GM12878 (cell line): Measurements from ENCODE around the gene TIPRL. TPM values are rescaled to one million over a fixed set of nuclear protein-coding genes. Genes with fewer than 3 reads are reported as not detected.

Source experiments
- ATAC-seq: fragments of 200-7000 bp; cut with Tn5 transposase; 3 replicates; pipeline ENCODE4 v1.9.1; 2020; ENCODE audit warnings: mild to moderate bottlenecking, moderate library complexity
- BruUV-seq: library from RNA; stranded (reverse); fragments of 400-500 nt; replicated peaks from 2 replicates; lab custom pipeline; 2021; lab: Mats Ljungman, UMichigan
- CTCF ChIA-PET: fragments of 300-600 bp; sonication (Branson Sonifier 250); formaldehyde crosslinking; extraction: SDS; loops from one replicate; lab custom pipeline; 2021; ENCODE audit warnings: inconsistent platforms; lab: Yijun Ruan, JAX
- POLR2A ChIA-PET: fragments of 350-600 bp; formaldehyde crosslinking; extraction: SDS; loops from one replicate; lab custom pipeline; 2021; ENCODE audit warnings: inconsistent platforms; lab: Charles Lee
- RAD21 ChIA-PET: fragments of 300-600 bp; sonication (Branson Sonifier 250); formaldehyde crosslinking; loops from one replicate; lab custom pipeline; 2023; ENCODE audit warnings: antibody characterized with exemption; ENCODE audit not compliant: unreplicated experiment; lab: Charles Lee
- SMC1A ChIA-PET: fragments of 300-600 bp; sonication (Branson Sonifier 250); formaldehyde crosslinking; loops from one replicate; lab custom pipeline; 2023; ENCODE audit not compliant: unreplicated experiment, uncharacterized antibody; lab: Charles Lee
- DNase-seq: peaks from one replicate; pipeline ENCODE4 v3.0.0-alpha.2; 2011; ENCODE audit warnings: low read depth, low spot score
- FAIRE-seq: peaks from 3 replicates; lab custom pipeline; 2011; peaks lifted over from hg19 to GRCh38; lab: Jason Lieb, UNC
- H2AFZ ChIP-seq: 2 replicates; pipeline ENCODE4 v1.6.0; 2011; ENCODE audit warnings: low read depth, low read length, control low read depth; ENCODE audit not compliant: control insufficient read depth
- H3K27ac ChIP-seq: 2 replicates; pipeline ENCODE4 v1.5.1; 2011; ENCODE audit warnings: control low read depth; ENCODE audit not compliant: control insufficient read depth, insufficient read depth
- H3K27me3 ChIP-seq, 2 experiments: replicated peaks in 1 of 2; 2 replicates each; pipeline versions ENCODE4 v1.6.0 to v1.6.1; 2011; ENCODE audit warnings: low read length in 1 of 2; ENCODE audit not compliant: control insufficient read depth in 2 of 2, insufficient read depth in 2 of 2
- H3K36me3 ChIP-seq, 2 experiments: 2 replicates each; pipeline ENCODE4 v1.5.1; 2011; ENCODE audit warnings: low read length in 1 of 2; ENCODE audit not compliant: control insufficient read depth in 2 of 2, insufficient read depth in 2 of 2
- H3K4me1 ChIP-seq: 2 replicates; pipeline ENCODE4 v1.6.1; 2011; ENCODE audit warnings: mild to moderate bottlenecking, low read length, moderate library complexity, mixed read lengths; ENCODE audit not compliant: control insufficient read depth, insufficient read depth
- H3K4me2 ChIP-seq: 2 replicates; pipeline ENCODE4 v1.6.0; 2011; ENCODE audit warnings: control low read depth; ENCODE audit not compliant: control insufficient read depth, insufficient read depth
- H3K4me3 ChIP-seq: fragments of 200-600 bp; sonication (generic); 2 replicates; pipeline ENCODE4 v1.5.1; 2016
- H3K79me2 ChIP-seq: 2 replicates; pipeline ENCODE4 v1.6.0; 2011; ENCODE audit warnings: low read length; ENCODE audit not compliant: control insufficient read depth, insufficient read depth
- H3K9ac ChIP-seq: 2 replicates; pipeline ENCODE4 v1.8.0; 2011; ENCODE audit warnings: low read length, control low read depth, mixed read lengths; ENCODE audit not compliant: control insufficient read depth, insufficient read depth
- H3K9me3 ChIP-seq: replicated peaks from 3 replicates; pipeline ENCODE4 v1.5.1; 2011; ENCODE audit warnings: mild to moderate bottlenecking, low read length; ENCODE audit not compliant: control insufficient read depth, insufficient read depth
- H4K20me1 ChIP-seq: 2 replicates; pipeline ENCODE4 v1.6.0; 2011; ENCODE audit not compliant: control insufficient read depth, insufficient read depth
- CREB1 ChIP-seq: IDR thresholded peaks from 2 replicates; pipeline ENCODE4 v1.6.1; 2012; ENCODE audit warnings: low read depth, mild to moderate bottlenecking, inconsistent platforms
- DPF2 ChIP-seq: fragments of 450-650 bp; IDR thresholded peaks from 2 replicates; pipeline ENCODE4 v1.6.1; 2017; ENCODE audit warnings: mild to moderate bottlenecking
- HDAC6 ChIP-seq: fragments of 200-600 bp; sonication (generic); IDR thresholded peaks from one replicate; pipeline ENCODE4 v1.8.0; 2017; ENCODE audit warnings: antibody characterized with exemption; ENCODE audit not compliant: unreplicated experiment
- JUNB ChIP-seq: IDR thresholded peaks from 2 replicates; pipeline ENCODE4 v1.6.1; 2016; ENCODE audit warnings: antibody characterized with exemption, mild to moderate bottlenecking
- MYC ChIP-seq: IDR thresholded peaks from 2 replicates; pipeline ENCODE4 v1.6.1; 2011; ENCODE audit warnings: mild to moderate bottlenecking, low read length, moderate library complexity, inconsistent platforms; ENCODE audit not compliant: insufficient read depth, insufficient replicate concordance, insufficient read length, severe bottlenecking
- NRF1 ChIP-seq: conservative IDR thresholded peaks from 2 replicates; pipeline ENCODE4 v1.6.1; 2011; ENCODE audit warnings: mild to moderate bottlenecking, low read depth, low read length, improper control_type of control experiment
- POLR2A ChIP-seq: IDR thresholded peaks from 2 replicates; pipeline ENCODE4 v1.6.1; 2011; ENCODE audit warnings: low read depth, mild to moderate bottlenecking, low read length
- RUNX3 ChIP-seq: IDR thresholded peaks from 2 replicates; pipeline ENCODE4 v1.6.1; 2012; ENCODE audit warnings: low read length, inconsistent platforms
- SIN3A ChIP-seq: IDR thresholded peaks from 2 replicates; pipeline ENCODE4 v1.6.1; 2012; ENCODE audit warnings: low read depth, low read length, improper control_type of control experiment
- SUPT20H ChIP-seq: IDR thresholded peaks from 2 replicates; pipeline ENCODE4 v1.6.1; 2011; ENCODE audit warnings: low read depth, mild to moderate bottlenecking, low read length, moderate library complexity, borderline replicate concordance; ENCODE audit not compliant: control insufficient read depth
- TBL1XR1 ChIP-seq: IDR thresholded peaks from 2 replicates; pipeline ENCODE4 v1.6.1; 2012; ENCODE audit warnings: low read depth, low read length, improper control_type of control experiment
- WGBS: methylation state at CpG from one replicate; pipeline ENCODE4 v1.1.6; 2016; ENCODE audit warnings: low lambda C conversion rate; ENCODE audit not compliant: insufficient replicate concordance, insufficient coverage; ENCODE audit errors: missing lambda C conversion rate; 5-methylcytosine and 5-hydroxymethylcytosine counted together
- in situ Hi-C: fragments of 300-500 bp; cut with MboI; formaldehyde crosslinking; loops from 9 replicates; pipeline ENCODE4 v1.14.3; 2018; ENCODE audit warnings: mixed read lengths
- intact Hi-C: fragments of 100-400 bp; cut with micrococcal nuclease; formaldehyde crosslinking; loops from one replicate; pipeline ENCODE4 v1.14.2; 2022; ENCODE audit not compliant: unreplicated experiment
- polyA plus RNA-seq, 11 experiments: library from polyadenylated mRNA; depleted of rRNA in 4 of 11; unstranded in 6 of 11; stranded (reverse) in 5 of 11; fragments of >200 nt; fragmentation: Nextera tagmentation in 4 of 11; fragmentation: Illumina TruSeq in 1 of 11; extraction: Ambion mirVana in 4 of 11; extraction: Trizol in 1 of 11; gene quantifications; 1 replicate in 1 of 11; 2 replicates in 10 of 11; pipeline versions ENCODE4 v1.2.1 to v1.2.3, GENCODE V29; 2011 to 2016; ENCODE audit warnings: inconsistent platforms in 2 of 11, missing spikeins in 2 of 11, low read depth in 1 of 11
- total RNA-seq, 4 experiments: library from RNA; depleted of rRNA in 3 of 4; stranded (reverse); fragments of >200 nt in 3 of 4; fragmentation: Illumina TruSeq in 1 of 4; extraction: Trizol in 1 of 4; gene quantifications; 2 replicates each; pipeline versions ENCODE4 v1.2.1 to v1.2.3, GENCODE V29; 2013 to 2021

The TIPRL gene
- total and polyA plus RNA-seq, 10 of the 15 experiments (the other 5 are each of a cell fraction or from before 2014, with no cell fraction given) = 36.4 to 72.1 (median 49.9) TPM

GRCh38 chr1:168243636-168244212 is 65.0 kb downstream of the TIPRL start:
- intact Hi-C loops = no loop called here
- CTCF ChIA-PET = no interaction called here
- H3K9ac ChIP-seq = no peak overlapping the region

GRCh38 chr1:168245042-168245441 is 66.3 kb downstream of the TIPRL start:
- Histone ChIP-seq H2AFZ (no peak overlapping the region), H3K27me3 (no peaks in the 10 kb centered on the region), H3K9ac (no peak overlapping the region), H3K27ac (no peak overlapping the region), H3K4me1 (0 out of 2 replicates have a peak, but pooled peaks cover 2% of the 10 kb centered on the region), H3K79me2 (peaks cover 8% of the 10 kb centered on the region), H3K9me3 (no peaks in the 10 kb centered on the region), H4K20me1 (peaks cover 4% of the 10 kb centered on the region), H3K36me3 (peaks cover 15 to 36% of the 10 kb centered on the region in 2 experiments), H3K4me3 (no peak overlapping the region), H3K4me2 (no peak overlapping the region)
- BruUV-seq = TSS peak; percentile 26
- in situ Hi-C loops (no loop called here), intact Hi-C loops (no loop called here)
- RAD21 ChIA-PET = interaction anchor here (1.4 kb wide), 1 partner anchor 11 kb away, joined by 3 read pairs; no protein-coding TSS in a partner anchor
- TF ChIP-seq TBL1XR1 (no peak), SIN3A (no peak), DPF2 (no peak), CREB1 (no peak), NRF1 (no peak), JUNB (no peak)
- DNase-seq = no peak
- SMC1A ChIA-PET = interaction anchor here (1.4 kb wide), 1 partner anchor 13 kb away, joined by 3 read pairs; no protein-coding TSS in a partner anchor
- POLR2A ChIA-PET = no interaction called here
- WGBS = 98% methylated on average over 3 of the region's 3 CpGs
- no peak for FAIRE-seq
- CTCF ChIA-PET = interaction anchor here (1.0 to 1.9 kb wide), 2 partner anchors 10 to 13 kb away, joined by 3 to 10 read pairs; no protein-coding TSS in a partner anchor
- no peak for ATAC-seq

More at GRCh38 chr1:168243636-168244212, 65.0 kb downstream of the TIPRL start:
- Histone ChIP-seq H3K4me2 (no peak overlapping the region), H3K79me2 (peaks cover 7% of the 10 kb centered on the region), H3K36me3 (peaks cover 18 to 37% of the 10 kb centered on the region in 2 experiments), H3K27ac (no peak overlapping the region), H2AFZ (no peak overlapping the region), H4K20me1 (peaks cover 4% of the 10 kb centered on the region), H3K27me3 (no peaks in the 10 kb centered on the region), H3K9me3 (no peaks in the 10 kb centered on the region), H3K4me3 (no peak overlapping the region), H3K4me1 (0 out of 2 replicates have a peak, but pooled peaks cover 2% of the 10 kb centered on the region)
- ChIA-PET RAD21 (no interaction called here), SMC1A (interaction anchor here (1.7 kb wide), 1 partner anchor 9 kb away, joined by 6 read pairs; no protein-coding TSS in a partner anchor), POLR2A (interaction anchor here (0.7 kb wide), 1 partner anchor 523 kb away, joined by 9 read pairs; no protein-coding TSS in a partner anchor)
- ATAC-seq = peak; percentile 60
- no peak for FAIRE-seq
- BruUV-seq = no TSS peak
- no peak for DNase-seq
- in situ Hi-C loops = no loop called here
- WGBS = 65% methylated on average over 3 of the region's 3 CpGs
- TF ChIP-seq MYC (no peak), HDAC6 (no peak), POLR2A (peak; percentile 30; the same call in 1 of the 2 replicates), RUNX3 (peak; percentile 64), SUPT20H (no peak)
- TF ChIP-seq, all 136 proteins: peak for 2
